ENCODE results near the gene CLEC16A.

- TF ChIP-seq CTCF (IDR thresholded peaks at IDR 0.05): no peak
- TF ChIP-seq POLR2A (IDR thresholded peaks at IDR 0.05): no peak
Observed at GRCh38 chr16:11067266-11067665, 122.9 kb downstream of the CLEC16A start.
